ENCODE results near the gene DNAJB4.

DNA sequence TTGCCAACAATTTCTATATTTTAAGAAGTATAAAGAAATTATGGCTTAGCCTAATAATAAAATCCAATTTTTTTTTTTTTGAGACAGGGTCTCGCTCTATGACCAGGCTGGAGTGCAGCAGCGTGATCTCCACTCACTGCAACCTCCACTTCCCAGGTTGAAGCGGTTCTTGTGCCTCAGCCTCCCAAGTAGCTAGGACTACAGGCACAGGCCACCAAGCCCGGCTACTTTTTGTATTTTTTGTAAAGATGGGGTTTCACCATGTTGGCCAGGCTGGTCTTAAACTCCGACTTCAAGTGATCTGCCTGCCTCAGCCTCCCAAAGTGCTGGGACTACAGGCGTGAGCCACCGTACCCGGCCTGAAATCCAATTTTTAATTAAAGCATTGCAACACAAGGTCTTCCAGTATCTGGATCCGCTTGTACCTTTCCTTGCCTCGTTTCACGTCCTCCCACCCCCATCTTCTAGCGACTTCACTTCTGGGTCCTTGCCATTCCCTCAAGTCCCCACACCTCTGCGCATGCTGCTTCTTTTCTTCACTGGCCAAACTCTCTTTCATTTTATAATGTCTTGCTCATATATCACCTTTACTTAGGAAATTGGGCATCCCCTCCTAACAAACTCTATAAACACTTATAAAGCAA is 28.2 kb upstream of the DNAJB4 start:
- no peak for TF ChIP-seq EP300 (IDR thresholded peaks at IDR 0.05)
- TF ChIP-seq CTCF (IDR thresholded peaks at IDR 0.05): no peak
- no peak for TF ChIP-seq POLR2A (IDR thresholded peaks at IDR 0.05)
- TF ChIP-seq POLR2AphosphoS5 (IDR thresholded peaks at IDR 0.05): no peak
